Measurements from ENCODE around the gene RNF217. TPM values are rescaled to one million over a fixed set of nuclear protein-coding genes. Genes with fewer than 3 reads are reported as not detected.

The RNF217 gene
- total RNA-seq, 3 donors from 2014 or later (not counting 1 experiment from before 2014, with no cell fraction given), result 3.3 to 9.5 (median 4.4) TPM

DNA sequence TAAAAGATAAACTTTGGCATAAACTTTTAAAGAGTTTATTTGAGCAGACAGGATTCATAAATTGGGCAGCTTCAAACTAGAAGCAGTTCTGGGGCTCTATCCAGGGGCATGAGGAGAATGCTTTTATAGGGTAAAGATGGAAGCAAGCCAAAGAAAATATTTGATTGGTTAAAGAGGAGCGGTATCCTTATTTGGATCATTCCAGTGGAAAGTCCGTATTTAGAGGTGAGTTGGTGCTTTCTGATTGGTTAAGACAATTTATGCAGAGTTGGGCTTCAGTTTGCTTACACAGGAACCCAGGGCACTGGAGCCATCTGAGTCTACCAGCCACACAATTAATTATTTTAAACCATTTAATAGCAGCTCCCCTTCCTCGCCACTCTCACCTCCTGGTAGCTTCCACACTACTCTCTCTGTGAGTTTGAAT lies 37.9 kb upstream of the RNF217 start:
- H3K27ac ChIP-seq (ENCODE audit: low read length), result no peak overlapping the region
- DNase-seq, result no peak
- H3K9me3 ChIP-seq (ENCODE audit: control insufficient read depth, insufficient read depth, low read length), result peaks cover 8% of the 10 kb centered on the region
- no peaks in the 10 kb centered on the region for H3K36me3 ChIP-seq (ENCODE audit: control insufficient read depth, insufficient read depth, low read length)
- H3K4me1 ChIP-seq (ENCODE audit: control insufficient read depth, insufficient read depth, low read length), result no peaks in the 10 kb centered on the region
- ATAC-seq, result no peak
- H3K4me1 Mint-ChIP-seq, result no peaks in the 10 kb centered on the region
- H3K4me3 ChIP-seq (ENCODE audit: low read length), result no peak overlapping the region
- TF ChIP-seq, protein P1, sequence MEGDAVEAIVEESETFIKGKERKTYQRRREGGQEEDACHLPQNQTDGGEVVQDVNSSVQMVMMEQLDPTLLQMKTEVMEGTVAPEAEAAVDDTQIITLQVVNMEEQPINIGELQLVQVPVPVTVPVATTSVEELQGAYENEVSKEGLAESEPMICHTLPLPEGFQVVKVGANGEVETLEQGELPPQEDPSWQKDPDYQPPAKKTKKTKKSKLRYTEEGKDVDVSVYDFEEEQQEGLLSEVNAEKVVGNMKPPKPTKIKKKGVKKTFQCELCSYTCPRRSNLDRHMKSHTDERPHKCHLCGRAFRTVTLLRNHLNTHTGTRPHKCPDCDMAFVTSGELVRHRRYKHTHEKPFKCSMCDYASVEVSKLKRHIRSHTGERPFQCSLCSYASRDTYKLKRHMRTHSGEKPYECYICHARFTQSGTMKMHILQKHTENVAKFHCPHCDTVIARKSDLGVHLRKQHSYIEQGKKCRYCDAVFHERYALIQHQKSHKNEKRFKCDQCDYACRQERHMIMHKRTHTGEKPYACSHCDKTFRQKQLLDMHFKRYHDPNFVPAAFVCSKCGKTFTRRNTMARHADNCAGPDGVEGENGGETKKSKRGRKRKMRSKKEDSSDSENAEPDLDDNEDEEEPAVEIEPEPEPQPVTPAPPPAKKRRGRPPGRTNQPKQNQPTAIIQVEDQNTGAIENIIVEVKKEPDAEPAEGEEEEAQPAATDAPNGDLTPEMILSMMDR (IDR thresholded peaks at IDR 0.05), result no peak
- H3K4me3 Mint-ChIP-seq, result no peak overlapping the region
- H3K27me3 ChIP-seq (ENCODE audit: control insufficient read depth, insufficient read depth, low read length), result no peaks in the 10 kb centered on the region
- WGBS (ENCODE audit: insufficient coverage), result 50% methylated on average over 2 of the region's 3 CpGs
- no peaks in the 10 kb centered on the region for H3K36me3 Mint-ChIP-seq
- H3K27ac Mint-ChIP-seq, result no peak overlapping the region
- intact Hi-C loops (cut with micrococcal nuclease), result no loop called here
- H3K9me3 Mint-ChIP-seq, result no peaks in the 10 kb centered on the region
- H3K27me3 Mint-ChIP-seq (ENCODE audit: low read depth in 2 of 2), result peaks cover 5 to 7% of the 10 kb centered on the region in 2 donors

DNA sequence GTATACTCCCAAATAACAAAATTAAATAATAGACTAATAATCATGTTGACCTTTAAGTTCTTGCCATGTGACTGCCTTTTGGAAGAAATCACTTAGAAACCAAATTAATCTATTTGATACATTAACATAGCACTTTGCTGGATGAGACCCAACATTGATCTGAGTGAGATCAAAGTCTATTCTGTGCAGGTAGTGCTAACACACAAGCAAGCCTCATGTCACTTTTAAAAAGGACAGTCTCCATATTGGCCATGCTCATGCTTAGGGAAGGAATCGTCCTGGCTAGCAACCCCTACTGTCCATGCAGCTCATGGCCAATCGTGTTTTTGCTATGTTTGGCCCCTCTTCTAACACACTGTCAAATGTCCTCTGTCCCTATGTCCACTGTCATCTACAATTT lies 35.8 kb upstream of the RNF217 start:
- Histone ChIP-seq H3K27ac (ENCODE audit: low read length) (no peak overlapping the region), H3K9me3 (ENCODE audit: control insufficient read depth, insufficient read depth, low read length) (no peaks in the 10 kb centered on the region), H3K4me1 (ENCODE audit: control insufficient read depth, insufficient read depth, low read length) (no peaks in the 10 kb centered on the region), H3K36me3 (ENCODE audit: control insufficient read depth, insufficient read depth, low read length) (no peaks in the 10 kb centered on the region), H3K4me3 (ENCODE audit: low read length) (no peak overlapping the region), H3K27me3 (ENCODE audit: control insufficient read depth, insufficient read depth, low read length) (no peaks in the 10 kb centered on the region)
- H3K36me3 Mint-ChIP-seq, result no peaks in the 10 kb centered on the region
- WGBS (ENCODE audit: insufficient coverage), result 89% methylated on average over 2 of the region's 2 CpGs
- ATAC-seq (no peak), DNase-seq (no peak)
- no peak overlapping the region for H3K27ac Mint-ChIP-seq
- H3K4me3 Mint-ChIP-seq, result no peak overlapping the region
- H3K9me3 Mint-ChIP-seq, result no peaks in the 10 kb centered on the region
- H3K4me1 Mint-ChIP-seq, result no peaks in the 10 kb centered on the region
- intact Hi-C loops (cut with micrococcal nuclease), result no loop called here
- TF ChIP-seq, protein P1 (IDR thresholded peaks at IDR 0.05), result no peak
- peaks cover 4 to 8% of the 10 kb centered on the region in 2 donors for H3K27me3 Mint-ChIP-seq (ENCODE audit: low read depth in 2 of 2)

DNA sequence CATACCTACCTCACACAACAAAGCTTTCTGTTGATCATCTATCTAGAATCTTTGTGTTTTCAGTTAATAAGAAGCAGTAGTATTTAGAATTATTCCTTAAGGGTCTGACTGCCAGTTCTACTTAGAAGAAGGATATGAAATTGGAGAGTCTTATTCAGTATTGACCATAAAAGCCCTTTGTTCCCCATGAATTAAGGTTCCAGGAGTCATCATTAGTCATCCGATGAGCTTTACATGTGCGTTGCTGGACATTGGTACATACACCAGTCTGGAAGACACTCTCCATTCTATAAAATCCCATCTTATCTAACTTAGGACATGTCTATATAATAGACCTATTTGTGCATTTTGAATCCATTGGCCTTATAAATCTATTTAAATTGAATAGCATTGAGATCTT lies 34.4 kb upstream of the RNF217 start:
- no peak overlapping the region for H3K27ac Mint-ChIP-seq
- no peak overlapping the region for H3K4me3 ChIP-seq (ENCODE audit: low read length)
- no peaks in the 10 kb centered on the region for H3K36me3 ChIP-seq (ENCODE audit: control insufficient read depth, insufficient read depth, low read length)
- TF ChIP-seq, protein P1 (IDR thresholded peaks at IDR 0.05), result no peak
- H3K27me3 Mint-ChIP-seq (ENCODE audit: low read depth in 2 of 2), result peaks cover 2 to 8% of the 10 kb centered on the region in 2 donors
- H3K4me1 Mint-ChIP-seq, result no peaks in the 10 kb centered on the region
- no peaks in the 10 kb centered on the region for H3K27me3 ChIP-seq (ENCODE audit: control insufficient read depth, insufficient read depth, low read length)
- intact Hi-C loops (cut with micrococcal nuclease), result no loop called here
- H3K36me3 Mint-ChIP-seq, result no peaks in the 10 kb centered on the region
- 90% methylated on average over 2 of the region's 2 CpGs for WGBS (ENCODE audit: insufficient coverage)
- H3K4me3 Mint-ChIP-seq, result no peak overlapping the region
- DNase-seq, result no peak
- H3K9me3 Mint-ChIP-seq, result no peaks in the 10 kb centered on the region
- no peak for ATAC-seq
- no peak overlapping the region for H3K27ac ChIP-seq (ENCODE audit: low read length)
- H3K9me3 ChIP-seq (ENCODE audit: control insufficient read depth, insufficient read depth, low read length), result no peaks in the 10 kb centered on the region
- no peaks in the 10 kb centered on the region for H3K4me1 ChIP-seq (ENCODE audit: control insufficient read depth, insufficient read depth, low read length)

DNA sequence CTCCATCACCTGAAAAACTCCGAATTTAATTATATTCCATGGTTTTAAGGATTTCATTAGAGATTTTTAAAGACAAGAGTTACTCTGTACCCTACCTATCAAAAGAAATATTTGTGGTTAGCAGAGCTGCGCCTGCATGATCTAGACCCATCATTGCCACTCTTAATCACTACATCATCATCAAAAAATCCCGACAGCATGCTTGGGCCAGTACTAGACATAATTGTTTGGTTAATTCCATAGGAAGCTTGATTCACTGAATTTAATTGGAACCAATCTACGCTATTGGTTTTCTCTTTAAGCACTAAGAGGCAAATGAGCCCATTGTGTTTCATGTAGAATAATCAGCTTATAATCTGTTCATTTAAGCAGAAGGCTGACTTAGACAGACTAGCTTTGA lies 33.4 kb upstream of the RNF217 start:
- Histone ChIP-seq H3K36me3 (ENCODE audit: control insufficient read depth, insufficient read depth, low read length) (no peaks in the 10 kb centered on the region), H3K4me1 (ENCODE audit: control insufficient read depth, insufficient read depth, low read length) (no peaks in the 10 kb centered on the region), H3K9me3 (ENCODE audit: control insufficient read depth, insufficient read depth, low read length) (no peaks in the 10 kb centered on the region), H3K27me3 (ENCODE audit: control insufficient read depth, insufficient read depth, low read length) (no peaks in the 10 kb centered on the region), H3K4me3 (ENCODE audit: low read length) (no peak overlapping the region), H3K27ac (ENCODE audit: low read length) (no peak overlapping the region)
- Mint-ChIP-seq H3K27ac (no peak overlapping the region), H3K4me1 (no peaks in the 10 kb centered on the region), H3K36me3 (no peaks in the 10 kb centered on the region), H3K9me3 (no peaks in the 10 kb centered on the region), H3K27me3 (ENCODE audit: low read depth in 2 of 2) (peaks cover 2 to 8% of the 10 kb centered on the region in 2 donors), H3K4me3 (no peak overlapping the region)
- TF ChIP-seq, protein P1 (IDR thresholded peaks at IDR 0.05), result no peak
- no peak for DNase-seq
- ATAC-seq, result no peak
- 94% methylated on average over 3 of the region's 4 CpGs for WGBS (ENCODE audit: insufficient coverage)
- intact Hi-C loops (cut with micrococcal nuclease), result no loop called here
